Activated gamma-delta T cell (primary cell): Measurements from ENCODE around the gene SDSL.

Experiments
- DNase-seq: peaks from one replicate; lab custom pipeline; 2025; lab: John Stamatoyannopoulos, UW

The SDSL gene

DNA sequence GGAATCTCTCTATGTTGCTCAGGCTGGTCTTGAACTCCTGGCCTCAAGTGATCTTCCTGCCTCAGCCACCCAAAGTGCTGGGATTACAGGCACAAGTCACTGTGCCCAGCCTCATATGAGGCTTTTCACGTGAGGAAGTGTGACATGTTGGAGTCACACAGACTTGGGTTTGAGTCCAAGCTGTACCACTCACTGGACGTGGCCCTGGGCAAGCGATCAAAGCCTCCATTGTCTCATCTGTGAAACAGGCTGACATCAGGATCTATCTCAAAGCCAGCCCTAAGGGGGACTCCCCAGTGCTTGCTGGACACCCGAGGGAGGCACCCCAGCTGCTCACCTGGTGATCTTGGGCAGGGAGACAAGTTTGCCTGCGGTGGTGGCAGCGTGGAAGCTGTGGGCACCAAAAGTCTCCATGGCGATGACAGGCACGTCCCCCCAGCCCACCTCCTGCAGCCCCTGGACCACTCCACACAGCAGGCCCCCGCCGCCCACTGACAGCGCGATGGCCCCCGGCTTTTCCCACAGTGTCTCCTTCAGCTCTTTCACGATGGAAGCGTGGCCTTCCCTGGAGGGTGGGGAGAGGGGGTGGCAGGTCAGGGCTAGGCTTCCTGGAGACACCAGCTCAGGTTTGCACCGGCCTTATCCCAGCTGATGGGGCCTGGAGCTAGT is 25.2 kb upstream of the SDSL start:
- DNase-seq = no peak

DNA sequence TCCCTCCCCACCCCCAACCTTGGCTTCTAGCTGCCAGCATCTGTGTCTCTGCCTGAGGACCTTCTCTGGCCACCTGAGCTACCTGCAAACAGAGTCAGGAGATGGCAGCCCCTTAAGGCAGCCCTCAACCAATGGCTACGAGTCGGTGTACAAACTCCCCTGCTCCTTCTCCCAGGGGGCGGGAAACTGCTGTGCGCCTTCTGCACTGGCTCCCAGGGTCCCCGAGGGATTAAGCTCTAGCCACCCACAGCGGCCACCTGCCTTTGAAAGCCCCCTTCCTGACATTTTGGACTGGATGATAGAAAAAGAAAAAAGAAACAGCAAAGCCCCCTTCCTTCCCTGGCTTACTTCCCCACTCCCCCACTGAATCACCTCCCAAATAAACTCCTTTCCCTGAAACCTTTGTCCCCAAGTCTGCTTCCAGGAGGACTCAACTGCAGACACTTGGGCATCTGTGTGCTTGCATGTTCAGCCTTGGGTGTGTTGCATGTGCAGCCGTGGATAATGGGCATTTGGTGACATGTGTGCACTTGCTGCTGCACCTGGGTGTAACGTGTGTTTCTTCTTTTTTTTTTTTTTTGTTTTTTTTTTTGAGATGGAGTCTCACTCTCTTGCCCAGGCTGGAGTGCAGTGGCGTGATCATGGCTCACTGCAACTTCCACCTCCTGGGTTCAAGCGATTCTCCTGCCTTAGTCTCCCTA is 24.5 kb upstream of the SDSL start:
- no peak for DNase-seq

DNA sequence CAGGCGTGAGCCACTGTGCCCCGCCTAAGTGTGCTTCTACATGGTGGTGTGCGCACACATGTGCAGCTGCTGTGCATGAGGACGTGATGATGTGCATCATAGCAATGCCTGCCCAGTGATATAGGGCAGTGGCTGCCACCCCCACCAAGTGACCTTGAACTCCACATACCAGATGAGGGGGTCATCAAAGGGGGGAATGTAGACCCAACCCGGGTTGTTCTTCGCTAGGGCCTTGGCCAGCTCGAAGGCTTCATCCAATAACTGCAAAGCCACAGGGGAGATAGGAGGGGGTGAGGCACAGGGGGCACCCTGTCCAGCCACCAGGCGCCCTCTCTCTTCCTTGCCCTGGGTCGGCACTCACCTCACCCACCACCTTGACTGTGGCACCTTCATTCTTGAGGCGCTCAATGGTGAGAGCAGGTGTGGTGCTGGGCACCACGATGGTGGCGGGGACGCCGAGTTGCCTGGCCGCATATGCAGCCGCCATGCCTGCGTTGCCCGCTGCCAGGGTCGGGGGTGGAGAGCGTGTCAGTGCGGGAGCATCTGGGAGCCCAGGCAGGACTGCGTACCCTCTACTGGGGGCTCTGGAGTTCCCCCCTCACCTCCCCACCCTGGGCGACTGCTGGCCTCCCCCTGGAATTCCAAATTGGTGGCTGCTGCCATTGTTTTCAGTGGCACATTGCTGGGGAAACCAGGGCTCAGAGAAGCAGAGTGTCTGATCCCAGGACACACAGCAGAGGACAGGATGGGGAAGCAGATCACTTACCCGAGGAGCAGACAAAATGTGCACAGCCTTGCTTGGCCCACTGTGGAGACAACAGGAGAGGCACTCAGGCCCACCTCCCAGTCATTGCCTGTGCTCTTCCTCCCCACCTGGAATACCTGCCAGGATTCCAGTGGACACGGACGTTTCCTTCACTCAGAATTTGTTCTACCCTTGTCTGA is 23.6 kb upstream of the SDSL start:
- DNase-seq = no peak

DNA sequence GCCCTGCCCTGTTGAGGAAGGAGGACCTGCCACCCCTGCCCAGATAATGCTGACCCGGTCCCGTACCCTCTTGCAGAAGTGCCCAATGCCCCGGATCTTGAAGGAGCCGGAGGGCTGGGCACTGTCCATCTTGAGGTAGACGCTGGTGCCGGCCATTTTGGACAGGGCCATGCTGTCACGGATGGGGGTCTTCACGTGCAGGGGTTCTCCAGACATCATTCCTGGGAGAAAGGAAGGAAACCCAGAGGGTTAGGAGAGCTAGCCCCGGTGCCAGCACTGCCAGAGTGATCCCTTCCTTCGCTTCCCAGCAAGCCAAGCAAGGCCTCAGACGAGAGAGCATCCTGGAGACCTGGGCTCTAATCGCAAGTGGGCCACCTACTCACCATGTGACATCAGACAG is 22.7 kb upstream of the SDSL start:
- DNase-seq = no peak

DNA sequence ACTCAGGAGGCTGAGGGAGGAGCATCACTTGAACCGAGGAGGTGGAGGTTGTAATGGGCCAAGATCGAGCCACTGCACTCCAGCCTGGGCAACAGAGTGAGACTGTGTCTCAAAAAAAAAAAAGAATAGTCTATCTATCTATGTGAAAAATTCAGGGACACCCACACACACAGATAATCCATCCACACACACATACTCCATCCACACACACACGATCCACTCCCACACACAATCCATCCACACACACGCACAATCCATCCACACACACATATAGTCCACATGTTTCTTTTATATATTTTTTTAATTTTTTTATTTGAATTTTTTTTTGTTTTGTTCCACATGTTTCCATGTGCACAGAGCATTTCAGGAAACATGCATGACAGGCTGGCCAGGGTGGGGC is 21.8 kb upstream of the SDSL start:
- no peak for DNase-seq

DNA sequence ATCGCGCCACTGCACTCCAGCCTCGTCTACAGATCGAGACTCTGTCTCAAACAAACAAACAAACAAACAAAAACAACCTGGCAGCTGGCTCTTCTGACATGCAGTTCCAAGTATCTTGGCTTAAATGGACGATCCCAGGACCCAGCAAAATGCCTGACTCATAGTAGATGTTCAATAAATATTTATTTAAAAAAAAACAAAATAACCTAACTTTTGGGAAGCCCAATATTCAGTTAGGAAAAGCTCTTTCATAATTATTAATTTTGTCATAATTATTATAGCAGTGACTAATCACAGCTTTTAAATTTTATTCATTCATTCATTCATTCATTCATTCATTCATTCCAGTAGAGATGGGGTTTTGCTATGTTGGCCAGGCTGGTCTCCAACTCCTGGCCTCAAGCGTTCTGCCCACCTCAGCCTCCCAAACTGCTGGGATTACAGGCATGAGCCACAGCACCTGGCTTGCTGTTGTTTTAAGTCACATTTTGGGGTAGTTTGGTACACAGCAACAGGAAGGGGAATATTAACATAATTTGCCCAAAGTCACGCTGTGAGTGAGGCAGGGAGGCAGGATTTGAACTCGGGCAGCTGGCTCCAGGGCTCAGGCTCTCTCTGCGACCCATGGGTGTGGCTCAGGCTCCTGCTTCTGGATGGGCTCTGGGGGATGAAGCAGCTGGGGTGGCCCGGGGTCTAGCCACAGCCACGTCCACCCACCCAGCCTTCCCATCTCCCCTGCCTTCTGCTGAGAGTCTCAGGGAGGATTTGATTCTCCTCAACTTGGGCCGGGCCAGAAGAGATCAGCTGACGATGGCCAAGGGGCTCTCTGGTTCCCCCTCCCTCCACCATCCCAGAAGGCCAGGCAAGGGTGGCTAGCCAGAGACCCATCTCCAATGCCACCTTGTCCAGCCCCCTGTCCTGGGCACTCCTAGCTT is 20.8 kb upstream of the SDSL start:
- DNase-seq = no peak

DNA sequence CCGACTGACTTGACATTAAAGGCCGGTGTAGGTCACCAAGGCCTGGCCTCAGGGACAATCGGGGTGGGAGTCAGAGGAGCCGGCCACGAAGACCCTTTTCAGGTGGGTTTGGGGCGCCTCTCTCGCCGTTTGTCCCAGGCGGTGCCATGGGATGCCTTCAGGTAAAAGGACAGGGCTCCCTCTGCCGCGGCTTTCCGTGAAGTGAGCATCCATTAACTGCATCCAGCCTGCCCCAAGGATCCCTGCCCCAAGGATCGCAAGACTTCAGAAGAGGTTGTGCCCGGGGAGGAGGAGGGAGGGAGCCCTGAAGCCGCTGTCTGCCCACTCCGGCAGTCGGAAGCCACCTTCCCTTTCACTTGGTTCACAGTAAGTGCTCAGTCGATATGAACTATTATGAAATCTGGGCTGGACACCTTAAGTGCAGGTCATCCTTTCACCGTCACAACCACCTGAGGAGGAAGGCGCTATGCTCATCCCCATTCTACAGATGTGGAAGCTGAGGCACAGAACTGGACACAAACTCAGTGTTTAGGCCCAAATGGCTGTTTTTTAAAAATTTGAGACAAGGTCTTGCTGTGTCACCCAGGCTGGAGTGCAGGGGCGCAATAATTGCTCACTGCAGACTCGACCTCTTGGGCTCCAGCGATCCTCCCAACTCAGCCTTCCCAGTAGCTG is 19.5 kb upstream of the SDSL start:
- DNase-seq = no peak

DNA sequence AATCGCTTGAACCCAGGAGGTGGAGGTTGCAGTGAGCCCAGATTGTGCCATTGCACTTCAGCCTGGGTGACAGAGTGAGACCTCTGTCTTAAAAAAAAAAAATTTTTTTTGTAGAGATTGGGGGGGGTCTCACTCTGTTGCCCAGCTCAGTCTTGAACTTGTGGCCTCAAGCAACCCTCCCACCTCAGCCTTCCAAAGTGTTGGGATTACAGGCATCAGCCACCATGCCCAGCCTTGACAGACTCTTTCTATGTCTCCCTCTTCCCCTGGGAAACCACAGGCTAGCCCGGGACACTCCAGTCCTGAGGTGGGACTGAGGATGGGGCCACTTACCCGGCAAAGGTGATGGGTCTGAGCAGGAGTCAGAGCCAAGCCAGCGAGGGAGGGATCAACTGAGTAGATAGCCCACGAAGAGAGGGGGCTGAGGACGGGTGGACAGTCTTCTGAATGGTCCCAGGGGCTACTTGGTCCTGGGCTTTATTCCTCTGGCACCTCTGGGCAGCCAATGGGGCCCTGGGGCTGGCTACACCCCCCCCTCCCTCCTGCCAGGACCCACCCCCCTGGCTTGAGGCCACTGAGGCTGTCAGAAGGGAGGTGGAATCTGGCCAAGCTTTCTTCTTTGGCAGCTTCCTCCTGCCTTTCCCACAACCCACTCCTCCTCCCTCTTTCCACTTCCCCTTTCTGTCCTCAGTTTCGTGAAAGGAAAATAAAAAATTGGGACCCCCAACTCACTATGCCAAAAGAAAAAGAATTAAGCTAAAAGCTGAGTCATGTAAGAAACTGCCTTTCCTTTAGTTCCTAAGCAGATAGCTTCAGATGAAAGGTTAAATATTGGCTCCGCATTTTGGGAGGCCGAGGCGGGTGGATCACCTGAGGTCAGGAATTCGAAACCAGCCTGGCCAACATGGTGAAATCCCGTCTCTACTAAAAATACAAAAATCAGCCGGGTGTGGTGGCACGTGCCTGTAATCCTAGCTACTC is 18.5 kb upstream of the SDSL start, which contains the start of gene SDS:
SDS (minus strand) TSS at position 453 of the 981 bp plus-strand sequence. CDS start 4,179 bp downstream, outside the sequence.
- no peak for DNase-seq

DNA sequence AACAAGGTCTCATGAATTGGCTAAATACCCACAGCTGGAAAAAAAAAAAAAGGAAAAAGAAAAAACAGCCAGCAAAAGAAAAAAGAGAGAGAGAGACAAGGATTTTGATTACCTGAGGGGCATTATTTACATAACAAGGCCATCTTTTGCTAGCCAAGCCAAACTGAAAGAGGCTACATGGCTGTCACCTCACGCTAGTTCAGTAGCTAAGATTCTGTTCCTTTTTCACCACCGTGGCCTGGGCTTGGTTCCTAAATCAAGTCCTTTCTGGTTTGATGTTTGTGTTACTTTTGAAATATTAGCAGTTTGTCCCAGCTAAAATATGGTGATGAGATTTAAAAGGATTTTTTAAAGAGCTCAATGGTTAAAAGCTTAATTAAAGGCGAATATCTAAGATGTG is 16.5 kb upstream of the SDSL start:
- DNase-seq = no peak

DNA sequence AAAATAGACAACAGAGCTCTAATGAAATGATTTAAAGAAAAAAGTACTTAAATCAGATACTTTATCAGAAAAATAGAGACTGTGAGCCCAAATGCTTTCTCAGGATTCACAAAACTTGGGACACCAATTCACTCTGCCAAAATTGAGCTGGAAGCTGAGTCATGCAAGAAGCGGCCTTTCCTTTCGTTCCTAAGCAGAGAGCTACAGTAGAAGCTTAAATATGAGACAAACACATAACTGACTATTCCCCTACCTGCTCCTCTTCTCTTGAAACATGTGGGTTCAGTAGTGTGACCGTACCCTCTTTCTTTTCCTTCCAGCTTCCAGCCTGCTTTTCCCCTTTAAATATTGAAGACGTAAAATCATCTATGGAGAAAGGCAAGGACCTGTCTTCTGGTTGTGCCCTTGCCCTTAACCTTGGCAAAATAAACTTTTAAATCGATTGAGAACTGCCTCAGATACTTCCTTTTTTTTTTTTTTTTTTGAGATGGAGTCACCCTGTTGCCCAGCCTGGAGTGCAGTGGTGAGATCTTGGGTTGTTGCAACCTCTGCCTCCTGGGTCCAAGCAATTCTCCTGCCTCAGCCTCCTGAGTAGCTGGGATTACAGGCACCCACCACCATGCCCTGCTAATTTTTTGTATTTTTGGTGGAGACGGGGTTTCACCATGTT is 14.1 kb upstream of the SDSL start:
- DNase-seq = no peak

DNA sequence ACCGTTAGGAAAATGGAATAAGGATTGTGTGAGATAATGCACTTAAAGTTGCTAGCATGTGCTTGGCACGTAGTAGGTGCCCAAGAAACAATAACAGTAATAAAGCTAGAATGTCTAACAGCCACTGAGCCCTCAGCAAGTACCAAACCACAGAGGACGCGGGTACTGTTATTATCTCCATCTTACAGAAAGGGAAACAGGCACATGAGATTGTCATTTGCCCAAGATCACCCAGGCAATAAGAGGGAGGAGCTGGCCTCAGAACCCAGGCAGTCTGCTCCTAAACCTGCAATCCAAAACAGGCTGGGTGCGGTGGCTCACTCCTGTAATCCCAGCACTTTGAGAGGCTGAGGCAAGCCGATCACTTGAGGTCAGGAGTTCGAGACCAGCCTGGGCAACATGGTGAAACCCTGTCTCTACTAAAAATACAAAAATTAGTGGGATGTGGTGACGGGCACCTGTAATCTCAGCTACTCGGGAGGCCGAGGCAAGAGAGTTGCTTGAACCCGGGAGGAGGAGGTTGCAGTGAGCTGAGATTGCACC is 13.4 kb upstream of the SDSL start:
- DNase-seq = no peak

DNA sequence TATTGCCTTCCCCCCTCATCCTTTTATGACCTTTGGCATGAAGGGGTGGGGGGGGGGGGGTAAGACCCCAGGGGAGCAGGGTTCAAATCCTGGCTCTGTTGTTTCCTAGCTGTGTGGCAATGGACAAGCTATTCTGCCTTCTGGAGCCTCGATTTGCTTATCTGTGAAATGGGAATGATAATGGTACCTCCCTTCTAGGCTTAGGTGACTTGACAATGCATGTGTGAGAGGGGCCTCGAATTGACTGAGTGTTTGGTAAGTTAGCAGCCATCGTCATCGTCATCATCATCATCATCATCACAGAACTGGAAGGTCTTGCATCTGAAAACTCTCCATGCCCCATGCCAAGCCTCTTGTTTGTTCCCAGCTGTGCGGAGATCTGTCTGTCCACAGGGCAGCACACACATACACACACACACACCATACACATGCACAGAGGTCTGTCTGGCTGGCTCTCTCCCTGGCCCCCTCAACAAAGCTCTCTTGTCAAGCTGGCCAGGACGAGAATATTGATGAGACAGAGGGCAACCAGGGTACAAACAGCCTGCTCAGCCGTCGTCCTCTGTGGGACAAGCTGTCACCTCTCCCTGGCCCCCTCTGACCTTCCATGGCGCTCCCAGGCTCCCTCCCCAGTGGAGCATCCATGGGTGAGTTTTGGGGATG is 12.6 kb upstream of the SDSL start:
- no peak for DNase-seq

DNA sequence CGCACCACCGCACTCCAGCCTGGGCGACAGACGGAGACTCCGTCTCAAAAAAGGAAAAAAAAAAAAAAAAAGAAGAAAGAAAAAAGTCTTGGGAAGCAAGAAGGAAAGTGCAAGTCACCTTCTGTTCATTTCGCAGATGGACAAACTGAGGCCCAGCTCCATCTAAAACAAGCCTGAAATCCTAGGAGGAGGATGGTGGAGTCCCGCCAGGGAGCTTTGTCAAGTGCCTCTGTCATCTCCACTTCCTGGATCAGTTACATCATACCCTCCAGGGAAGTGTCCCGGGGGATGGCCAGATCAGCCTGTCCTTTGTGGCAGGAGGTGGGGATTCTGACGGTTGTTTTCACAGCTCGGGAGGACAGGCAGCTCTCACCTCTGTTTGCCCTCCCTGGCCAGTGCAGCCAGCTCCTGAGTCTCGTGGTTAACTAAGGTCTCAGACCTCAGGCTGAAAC is 8.7 kb upstream of the SDSL start:
- DNase-seq = no peak

DNA sequence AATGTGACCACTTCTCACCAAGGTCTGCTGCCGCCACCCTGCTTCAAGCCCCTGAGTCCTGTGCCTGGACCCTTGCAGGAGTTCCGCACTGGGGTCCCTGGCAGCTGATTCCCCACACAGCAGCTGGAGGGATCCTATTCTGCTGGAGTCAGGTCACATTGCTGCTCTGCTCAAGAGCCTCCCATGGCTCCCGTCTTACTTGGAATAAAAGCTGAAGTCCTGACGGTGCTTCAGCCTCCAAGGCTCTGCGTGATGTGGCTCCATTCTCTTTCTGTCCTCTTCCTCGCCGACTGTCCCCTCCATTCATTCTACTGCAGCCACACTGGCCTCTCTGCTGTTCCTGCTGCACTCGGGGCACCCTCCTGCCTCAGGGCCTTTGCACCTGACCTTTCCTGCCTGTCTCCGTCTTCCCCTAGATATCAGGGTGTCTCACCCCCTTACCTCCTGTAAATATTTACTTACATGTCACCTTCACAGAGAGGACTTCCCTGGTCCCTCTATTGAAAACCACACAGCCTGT is 7.6 kb upstream of the SDSL start:
- DNase-seq = no peak

DNA sequence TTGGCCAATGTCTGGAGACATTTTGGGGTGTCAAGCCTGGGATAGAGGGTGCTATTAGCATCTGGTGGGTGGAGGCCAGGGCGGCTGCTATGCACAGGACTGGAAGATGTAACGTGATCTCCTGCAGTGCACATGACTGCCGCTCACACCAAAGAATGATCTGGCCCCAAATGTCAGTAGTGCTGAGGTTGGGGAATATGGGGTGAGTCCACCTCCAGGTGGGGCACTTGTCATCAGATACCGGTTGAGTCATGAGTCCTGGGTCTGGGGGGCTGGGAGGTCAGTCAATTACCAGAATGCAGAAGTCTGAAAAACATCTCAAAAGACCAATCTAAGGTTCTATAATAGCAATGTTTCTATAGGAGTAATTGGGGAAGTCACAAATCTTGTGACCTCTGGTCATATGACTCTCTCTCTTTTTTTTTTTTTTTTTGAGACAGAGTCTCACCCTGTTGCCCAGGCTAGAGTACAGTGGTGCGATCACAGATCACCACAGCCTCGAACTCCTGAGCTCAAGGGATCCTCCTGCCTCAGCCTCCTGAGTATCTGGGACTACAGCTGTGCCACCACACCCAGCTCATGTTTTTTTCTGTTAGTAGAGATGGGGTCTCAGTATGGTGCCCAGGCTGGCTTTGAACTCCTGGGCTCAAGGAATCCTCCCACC is 6.0 kb upstream of the SDSL start:
- no peak for DNase-seq

DNA sequence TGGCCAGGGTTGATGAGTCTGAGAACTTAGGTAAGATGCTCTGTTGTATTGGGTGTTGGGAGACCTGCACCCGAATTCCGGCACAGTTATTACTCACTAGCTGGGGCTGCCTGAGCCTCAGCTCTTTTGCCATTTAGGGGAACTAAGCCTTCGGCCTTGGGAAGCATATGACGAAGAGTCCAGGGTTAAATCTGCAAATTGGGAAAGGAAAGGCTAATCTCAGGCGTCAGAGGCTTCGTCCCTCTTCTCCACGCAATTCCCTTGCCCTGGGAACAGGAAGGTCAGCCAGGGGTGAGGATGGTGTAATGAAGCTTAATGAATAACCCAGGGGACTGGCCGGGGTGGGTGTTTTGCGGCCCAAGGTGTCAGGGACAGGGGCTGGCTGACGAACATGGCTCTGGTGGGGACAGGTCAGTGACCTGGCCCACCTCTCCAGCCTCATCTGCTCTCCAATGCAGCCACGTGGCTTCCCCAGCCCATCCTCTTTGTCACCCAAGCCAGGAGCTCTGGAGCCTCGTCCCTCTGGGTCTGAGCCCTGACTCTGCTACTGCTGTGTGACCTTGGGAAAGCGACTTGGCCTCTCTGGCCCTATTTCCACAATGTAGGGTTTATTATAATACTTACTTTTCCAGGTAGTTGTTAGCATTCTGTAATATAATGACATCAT is 3.8 kb upstream of the SDSL start:
- DNase-seq = no peak
